Spleen (tissue), 11 donors: Measurements from ENCODE around the gene DDX31. TPM values are rescaled to one million over a fixed set of nuclear protein-coding genes. Genes with fewer than 3 reads are reported as not detected.
"Not testable (repeated sequence)": the region's sequence is repeated elsewhere in the genome, so short reads cannot be mapped to it uniquely, and the experiment has no call there.

Experiments used
- DNase-seq: peaks from one replicate; pipeline ENCODE4 v3.0.0-alpha.2; 2020
- H3K27ac ChIP-seq, 8 donors: fragments of 200-600 bp; sonication (generic) in 7 of 8; 1 replicate in 4 of 8; 2 replicates in 4 of 8; pipeline versions ENCODE4 v1.5.0 to v1.8.0; 2016 to 2021; ENCODE audit warnings: inconsistent platforms in 4 of 8, mild to moderate bottlenecking in 4 of 8, moderate library complexity in 1 of 8
- H3K27me3 ChIP-seq, 7 donors: fragments of 200-600 bp; sonication (generic) in 6 of 7; replicated peaks in 1 of 7; 1 replicate in 4 of 7; 2 replicates in 3 of 7; pipeline versions ENCODE4 v1.5.0 to v1.8.0; 2016 to 2021; ENCODE audit warnings: inconsistent platforms in 3 of 7, mild to moderate bottlenecking in 1 of 7
- H3K36me3 ChIP-seq, 6 donors: fragments of 200-600 bp; sonication (generic) in 5 of 6; 1 replicate in 4 of 6; 2 replicates in 2 of 6; pipeline versions ENCODE4 v1.5.0 to v1.8.0; 2016 to 2021; ENCODE audit warnings: inconsistent platforms in 2 of 6
- H3K4me1 ChIP-seq, 6 donors: fragments of 200-600 bp; sonication (generic) in 5 of 6; 1 replicate in 3 of 6; 2 replicates in 3 of 6; pipeline versions ENCODE4 v1.5.0 to v1.8.0; 2016 to 2021; ENCODE audit warnings: inconsistent platforms in 3 of 6
- H3K4me3 ChIP-seq, 8 donors: fragments of 200-600 bp; sonication (generic) in 7 of 8; 1 replicate in 4 of 8; 2 replicates in 4 of 8; pipeline versions ENCODE4 v1.5.0 to v1.8.0; 2016 to 2021; ENCODE audit warnings: inconsistent platforms in 4 of 8, mild to moderate bottlenecking in 4 of 8, moderate library complexity in 2 of 8
- H3K9me3 ChIP-seq, 8 donors: fragments of 200-600 bp; sonication (generic) in 7 of 8; 1 replicate in 4 of 8; 2 replicates in 4 of 8; pipeline versions ENCODE4 v1.5.0 to v1.8.0; 2016 to 2021; ENCODE audit warnings: inconsistent platforms in 4 of 8
- CTCF ChIP-seq, 11 experiments: fragments of 200-600 bp in 7 of 11; fragments of 450-650 bp in 4 of 11; sonication (generic) in 4 of 11; IDR thresholded peaks in 8 of 11; conservative IDR thresholded peaks in 3 of 11; 1 replicate in 7 of 11; 2 replicates in 4 of 11; pipeline versions ENCODE4 v1.4.0 to v1.8.0; 2016 to 2021; ENCODE audit warnings: antibody characterized with exemption in 11 of 11, inconsistent platforms in 4 of 11, mild to moderate bottlenecking in 1 of 11
- POLR2A ChIP-seq, 3 donors: fragments of 450-650 bp; IDR thresholded peaks; one replicate each; pipeline ENCODE4 v1.5.1; 2017; ENCODE audit warnings: antibody characterized with exemption in 3 of 3, mild to moderate bottlenecking in 1 of 3
- POLR2AphosphoS5 ChIP-seq, 3 donors: sonication (generic); formaldehyde crosslinking; IDR thresholded peaks; one replicate each; pipeline ENCODE4 v1.5.1; 2017; ENCODE audit warnings: antibody characterized with exemption in 3 of 3
- WGBS, 5 donors: extraction: QIAGEN DNeasy Blood & Tissue Kit in 3 of 5; methylation state at CpG; one replicate each; pipeline versions ENCODE4 v1.1.5 to v1.1.7; 2013 to 2018; 5-methylcytosine and 5-hydroxymethylcytosine counted together
- intact Hi-C: fragments of 100-400 bp; cut with DNase I; formaldehyde crosslinking; loops from one replicate; pipeline ENCODE4 v1.15.0; 2023; ENCODE audit warnings: low total_unique reads
- polyA plus RNA-seq, 3 donors: library from polyadenylated mRNA; stranded (reverse); fragments of 200-250 nt; gene quantifications; one replicate each; pipeline ENCODE4 v1.2.1, GENCODE V29; 2013
- total RNA-seq, 7 donors: library from RNA; depleted of rRNA in 3 of 7; stranded (reverse); fragments of >200 nt in 3 of 7; fragmentation: NEBNext Ultra II Directional in 4 of 7; extraction: Animal tissue kit (Norgen Biotek cat#: 25700) in 4 of 7; gene quantifications; one replicate each; pipeline versions ENCODE4 v1.1.0 to v1.2.1, GENCODE V29; 2016 to 2021
- donor health status: healthy with polysubstance abuse.
- donor health status: DM: no; HTN: no; CAD: no; lungs with moderate emphysema.
- donor health status: DM: no; HTN: no; CAD: no.
- donor health status: Bipolar disorder and iron deficiency.
- donor health status: healthy.
- donor health status: DM: no; HTN: no; CAD: no.
- donor health status: DM: yes; HTN: yes; CAD: no.

Gene DDX31
- total and polyA plus RNA-seq, 10 donors, result 8.6 to 19.3 (median 14.7) TPM

GRCh38 chr9:132571806-132572600, 97.8 kb downstream of the DDX31 start:
- no peak for DNase-seq
- H3K9me3 ChIP-seq, result no peaks in the 10 kb centered on the region
- intact Hi-C loops, result loop anchor here (5.0 kb wide), 1 partner anchor 160 kb away; the partner anchor contains the start of gene CFAP77
- 75 to 78% (median 77%) methylated on average over 15 of the region's 15 CpGs for whole genome bisulfite sequencing, 5 donors
- no peak overlapping the region for H3K27ac ChIP-seq
- no peaks in the 10 kb centered on the region for H3K36me3 ChIP-seq
- peaks cover 0 to 7% (median 0%) of the 10 kb centered on the region in 6 donors for H3K4me1 ChIP-seq
- H3K27me3 ChIP-seq, result peaks cover 0 to 48% (median 6%) of the 10 kb centered on the region in 7 donors
- no peak overlapping the region for H3K4me3 ChIP-seq
- no peak for TF ChIP-seq POLR2A (IDR thresholded peaks at IDR 0.05)
- TF ChIP-seq POLR2AphosphoS5 (IDR thresholded peaks at IDR 0.05), result no peak

- 73 to 84% (median 80%) methylated on average over 2 of the region's 2 CpGs for WGBS, 5 donors
- H3K27ac ChIP-seq, DNase-seq, intact Hi-C loops, H3K4me1 ChIP-seq, H3K9me3 ChIP-seq, H3K36me3 ChIP-seq, H3K4me3 ChIP-seq: not testable (repeated sequence)
- H3K27me3 ChIP-seq, result peaks cover 0 to 16% (median 0%) of the 10 kb centered on the region in 7 donors
Measured at GRCh38 chr9:132568787-132569186, 101.0 kb downstream of the DDX31 start.

GRCh38 chr9:132564526-132564925, 105.3 kb downstream of the DDX31 start:
- H3K9me3 ChIP-seq, result no peaks in the 10 kb centered on the region
- H3K27me3 ChIP-seq, result peaks cover 0 to 21% (median 0%) of the 10 kb centered on the region in 7 donors
- no peaks in the 10 kb centered on the region for H3K36me3 ChIP-seq
- 81 to 86% (median 83%) methylated on average over 6 of the region's 6 CpGs for WGBS, 5 donors
- no peak for DNase-seq
- TF ChIP-seq POLR2AphosphoS5 (IDR thresholded peaks at IDR 0.05), result no peak
- no peak for TF ChIP-seq POLR2A (IDR thresholded peaks at IDR 0.05)
- no peak for TF ChIP-seq CTCF (IDR thresholded peaks at IDR 0.05 in 8 of 11, conservative IDR thresholded peaks at IDR 0.05 in 3 of 11)
- no peak overlapping the region for H3K4me3 ChIP-seq
- no peak overlapping the region for H3K27ac ChIP-seq
- intact Hi-C loops, result no loop called here
- H3K4me1 ChIP-seq, result peaks cover 0 to 21% (median 3%) of the 10 kb centered on the region in 6 donors

- H3K27me3 ChIP-seq, result peaks cover 0 to 21% (median 0%) of the 10 kb centered on the region in 7 donors
- no peaks in the 10 kb centered on the region for H3K36me3 ChIP-seq
- no peak for DNase-seq
- H3K9me3 ChIP-seq, result no peaks in the 10 kb centered on the region
- WGBS, 5 donors, result 31 to 44% (median 42%) methylated on average over 4 of the region's 4 CpGs
- TF ChIP-seq POLR2AphosphoS5 (IDR thresholded peaks at IDR 0.05) (peak in 1 of 3 donors; percentile 45), CTCF (IDR thresholded peaks at IDR 0.05 in 8 of 11, conservative IDR thresholded peaks at IDR 0.05 in 3 of 11) (no peak)
- intact Hi-C loops, result no loop called here
- H3K4me3 ChIP-seq, result no peak overlapping the region
- H3K4me1 ChIP-seq, result peaks cover 0 to 21% (median 3%) of the 10 kb centered on the region in 6 donors
- H3K27ac ChIP-seq, result peak overlapping the region in 7 of 8 donors; percentile 73 to 89 (median 86)
Measured at GRCh38 chr9:132562306-132562573, 107.5 kb downstream of the DDX31 start.

GRCh38 chr9:132560616-132561202, 109.1 kb downstream of the DDX31 start:
- WGBS, 5 donors, result 33 to 49% (median 37%) methylated on average over 14 of the region's 14 CpGs
- H3K36me3 ChIP-seq, result no peaks in the 10 kb centered on the region
- TF ChIP-seq POLR2A (IDR thresholded peaks at IDR 0.05), result peak in 1 of 3 donors; percentile 70
- peak; percentile 32 to 87 (median 80) for TF ChIP-seq POLR2AphosphoS5 (IDR thresholded peaks at IDR 0.05)
- TF ChIP-seq CTCF (IDR thresholded peaks at IDR 0.05 in 8 of 11, conservative IDR thresholded peaks at IDR 0.05 in 3 of 11), result no peak
- H3K4me1 ChIP-seq, result peaks cover 0 to 21% (median 3%) of the 10 kb centered on the region in 6 donors
- peak; percentile 86 for DNase-seq
- H3K9me3 ChIP-seq, result no peaks in the 10 kb centered on the region
- H3K27ac ChIP-seq, result peak overlapping the region; percentile 1 to 89 (median 84)
- H3K4me3 ChIP-seq, result no peak overlapping the region
- peaks cover 0 to 26% (median 0%) of the 10 kb centered on the region in 7 donors for H3K27me3 ChIP-seq
- intact Hi-C loops, result no loop called here
